NCI-H128 (cell line): ENCODE measurements around the gene DCN.

Source experiments
- DNase-seq: peaks from one replicate; lab custom pipeline; 2025; ENCODE audit not compliant: unreplicated experiment; lab: John Stamatoyannopoulos, UW

Gene DCN

DNA sequence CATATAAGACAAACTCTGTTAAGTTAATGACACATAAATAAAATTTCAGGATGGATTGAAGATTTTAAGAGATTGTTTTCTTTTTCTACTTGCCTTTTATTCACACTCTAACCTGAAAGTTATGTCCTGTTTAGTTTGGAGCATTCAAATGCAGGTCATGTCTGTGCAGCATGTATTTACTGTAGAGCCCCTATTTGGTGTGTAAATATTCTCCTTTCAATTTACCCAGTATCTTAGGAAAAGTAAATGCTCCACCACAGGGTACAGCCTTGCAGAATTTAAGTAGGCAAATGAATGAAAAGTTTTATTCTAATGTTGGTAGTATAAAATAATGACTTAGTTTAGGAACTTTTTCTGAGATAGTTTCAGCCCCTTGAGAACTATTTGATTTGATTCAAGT is 6.2 kb upstream of the DCN start:
- DNase-seq, result no peak

DNA sequence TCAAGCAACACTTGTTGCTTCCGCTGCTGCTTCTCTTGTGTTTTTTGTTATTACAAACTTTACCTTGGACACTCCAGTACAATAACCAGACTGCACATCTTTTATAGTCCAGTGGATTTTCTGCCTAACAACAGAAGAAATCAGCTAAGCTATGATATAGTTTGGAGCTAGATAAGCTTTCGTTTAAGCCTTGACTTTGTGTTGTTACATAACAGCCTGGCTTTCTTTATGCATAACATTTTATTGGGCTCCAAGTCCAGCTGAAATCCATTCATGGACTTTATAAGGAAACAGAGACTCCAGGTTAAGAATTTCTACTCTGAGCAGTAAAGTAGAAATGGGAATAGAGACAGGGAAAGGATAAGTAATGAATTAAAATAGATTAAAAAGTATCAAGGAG is 3.5 kb upstream of the DCN start:
- DNase-seq, result no peak

DNA sequence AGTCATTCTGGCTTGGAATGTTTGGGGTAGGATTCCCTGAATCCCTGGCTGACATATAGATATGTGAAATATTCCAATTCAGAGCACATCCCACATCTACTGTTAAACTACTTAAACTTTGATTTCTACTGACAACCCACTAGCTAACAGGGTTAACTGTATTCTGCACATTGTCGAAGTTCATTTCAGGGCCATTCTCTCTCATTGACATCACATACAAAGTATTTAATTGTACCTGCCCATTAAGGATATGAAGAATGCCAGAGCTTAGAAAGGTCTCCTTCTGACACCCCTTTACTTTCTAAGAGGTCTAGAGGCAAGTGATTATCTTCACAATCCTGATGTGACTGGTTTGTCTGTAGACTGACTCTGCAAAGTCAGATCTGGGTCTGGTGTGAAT is 2.8 kb upstream of the DCN start:
- no peak for DNase-seq

DNA sequence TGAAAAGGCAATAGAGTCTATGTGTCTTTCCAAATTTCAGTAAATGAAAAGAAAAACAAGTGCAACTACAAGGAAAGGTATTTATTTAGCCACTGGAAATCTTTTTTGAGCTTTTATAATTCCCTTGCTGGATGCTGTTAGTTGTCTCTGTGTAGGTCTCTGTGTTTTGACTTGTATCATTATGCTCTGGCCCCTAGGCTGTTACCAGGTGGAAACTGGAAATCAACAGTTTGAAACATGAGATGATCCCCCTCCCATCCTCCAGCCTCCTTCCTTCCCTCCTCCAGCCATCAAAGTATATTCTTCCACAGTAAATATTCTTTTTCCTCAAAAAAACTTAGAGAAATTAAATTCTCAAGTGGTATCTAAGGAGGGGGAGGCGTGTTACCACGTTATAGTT is 934 bp upstream of the DCN start:
- no peak for DNase-seq

DNA sequence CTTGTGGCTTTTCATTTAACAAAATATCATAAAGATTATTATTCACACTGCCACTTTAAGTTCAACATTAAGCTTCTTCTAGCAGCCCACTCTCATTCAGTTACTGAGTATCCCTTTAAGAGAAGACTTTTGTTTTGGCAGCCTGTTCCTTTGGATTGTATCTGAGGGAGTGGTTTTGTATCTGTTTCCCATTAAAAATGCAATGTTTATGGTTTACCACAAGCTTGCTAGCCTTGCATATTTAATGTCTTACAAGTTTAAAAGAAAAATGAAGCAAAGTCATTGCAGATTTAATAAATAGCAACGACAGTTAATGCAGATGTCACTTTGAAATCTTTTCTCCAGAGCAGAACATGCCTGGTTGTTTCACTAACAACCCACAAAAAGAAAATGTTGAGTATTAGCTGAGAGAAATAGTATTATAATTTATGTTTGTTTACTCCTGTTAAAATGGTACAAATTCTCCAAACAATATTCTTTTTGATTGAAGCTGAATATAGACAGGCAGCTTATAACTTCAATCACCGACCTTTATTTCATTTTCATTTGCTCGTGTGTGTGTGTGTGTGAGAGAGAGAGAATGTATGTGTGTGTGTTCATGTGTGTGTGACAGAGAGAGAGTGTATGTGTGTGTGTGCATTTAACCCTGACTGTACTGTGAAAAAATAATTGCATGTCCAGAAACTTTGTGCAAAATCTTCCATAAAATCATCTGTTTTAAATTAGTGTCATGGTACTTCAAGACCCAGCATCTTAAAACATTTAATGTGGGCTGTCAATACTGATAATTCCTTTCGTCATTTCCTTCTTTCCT is 1.8 kb downstream of the DCN start:
- DNase-seq, result no peak

DNA sequence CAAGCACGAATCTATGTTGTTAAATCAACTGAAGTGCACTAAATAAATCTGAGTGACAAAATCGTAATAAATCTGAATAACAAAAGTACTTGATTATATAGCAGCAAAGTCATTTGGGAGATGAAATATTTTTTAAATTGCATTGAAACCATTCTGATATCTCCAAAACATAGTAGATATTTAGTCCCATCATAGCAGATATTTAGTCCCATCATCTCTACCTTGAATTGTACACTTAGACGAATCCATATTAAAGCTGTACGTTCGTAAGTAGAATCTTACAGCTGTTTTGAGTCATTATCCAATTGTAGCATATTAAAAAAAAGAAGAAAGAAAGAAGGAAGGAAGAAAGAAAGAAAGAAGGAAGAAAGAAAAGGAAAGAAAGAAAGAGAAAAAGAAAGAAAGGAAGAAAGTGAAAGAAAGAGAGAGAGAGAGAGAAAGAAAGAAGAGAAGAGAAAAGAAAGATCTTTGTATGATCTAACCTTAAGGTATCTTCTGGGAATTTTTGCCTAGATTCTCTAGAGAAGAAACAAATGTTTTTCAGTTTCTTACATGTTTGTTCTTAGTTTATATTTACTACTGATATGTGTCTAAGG is 2.6 kb downstream of the DCN start:
- DNase-seq, result no peak

DNA sequence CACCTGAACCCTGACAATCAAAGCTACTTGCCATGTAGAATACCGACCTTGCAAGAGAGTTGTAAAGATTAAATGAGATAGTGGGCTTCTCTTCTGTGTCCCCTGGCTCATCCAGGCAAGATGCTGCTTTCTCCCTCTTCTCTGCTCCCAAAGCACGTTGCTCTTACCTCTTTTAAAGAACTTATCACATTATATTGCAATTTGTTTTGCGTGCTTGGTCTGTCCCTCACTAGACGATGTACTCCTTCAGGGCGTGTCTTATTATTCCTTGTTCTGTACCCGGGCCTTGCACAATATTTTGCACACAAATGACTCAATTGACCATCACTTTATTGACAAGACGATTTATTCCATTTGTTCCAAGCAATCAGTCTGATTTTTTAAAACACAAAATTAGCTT is 3.3 kb downstream of the DCN start:
- DNase-seq, result no peak

DNA sequence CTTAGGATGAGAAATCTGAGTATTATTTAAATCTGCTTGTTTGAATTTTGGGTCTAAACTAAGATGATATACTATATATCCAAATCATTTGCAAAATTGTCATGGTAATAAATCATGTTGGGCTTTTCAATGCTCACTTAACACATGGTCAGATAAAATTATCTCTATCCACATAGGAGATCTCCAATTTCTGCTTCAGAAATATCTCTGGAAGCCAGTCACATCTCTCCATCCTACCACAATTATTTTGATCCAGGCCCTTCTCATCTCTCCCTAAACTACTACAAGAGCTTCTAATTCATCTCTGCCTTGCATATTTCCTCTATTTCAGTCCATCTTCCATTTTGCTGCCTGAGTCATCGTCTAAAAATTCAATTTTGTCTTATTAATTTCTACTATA is 3.8 kb downstream of the DCN start:
- no peak for DNase-seq

DNA sequence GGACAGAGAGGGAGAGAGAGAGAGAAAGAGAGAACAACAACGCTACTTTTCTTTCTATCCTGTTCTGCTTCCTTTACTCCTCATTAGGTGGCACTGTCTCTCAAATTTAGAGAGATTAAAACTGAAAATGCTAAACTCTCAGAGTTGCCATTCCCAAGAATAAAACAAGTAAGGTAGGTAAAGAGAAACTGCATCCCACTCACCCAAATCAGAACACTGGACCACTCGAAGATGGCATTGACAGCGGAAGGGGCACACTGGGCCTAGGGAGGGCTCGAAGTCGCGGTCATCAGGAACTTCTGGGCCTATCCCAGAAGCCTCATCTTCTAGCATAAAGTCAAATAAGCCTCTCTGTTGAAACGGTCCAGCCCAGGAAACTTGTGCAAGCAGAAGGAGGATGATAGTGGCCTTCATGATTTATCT is 4.5 kb downstream of the DCN start:
- no peak for DNase-seq

DNA sequence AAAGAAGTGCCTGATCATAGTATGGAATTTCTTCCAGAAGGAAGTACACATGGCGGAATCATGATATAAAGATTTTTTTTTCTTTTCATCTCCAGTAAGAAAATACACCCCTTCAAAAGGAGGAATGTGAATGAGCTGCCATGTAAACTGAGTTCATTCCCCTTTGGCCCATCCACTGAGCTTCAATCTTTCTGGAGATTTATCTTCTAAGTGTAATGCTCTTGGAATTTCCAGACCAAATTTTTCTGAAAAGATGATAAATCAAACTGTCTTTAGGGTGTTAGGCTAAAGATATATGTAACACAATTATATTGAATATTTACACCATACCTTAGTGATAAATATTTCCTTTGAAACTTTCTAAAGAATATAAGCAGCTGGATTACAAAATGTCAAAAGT is 5.2 kb downstream of the DCN start:
- no peak for DNase-seq

DNA sequence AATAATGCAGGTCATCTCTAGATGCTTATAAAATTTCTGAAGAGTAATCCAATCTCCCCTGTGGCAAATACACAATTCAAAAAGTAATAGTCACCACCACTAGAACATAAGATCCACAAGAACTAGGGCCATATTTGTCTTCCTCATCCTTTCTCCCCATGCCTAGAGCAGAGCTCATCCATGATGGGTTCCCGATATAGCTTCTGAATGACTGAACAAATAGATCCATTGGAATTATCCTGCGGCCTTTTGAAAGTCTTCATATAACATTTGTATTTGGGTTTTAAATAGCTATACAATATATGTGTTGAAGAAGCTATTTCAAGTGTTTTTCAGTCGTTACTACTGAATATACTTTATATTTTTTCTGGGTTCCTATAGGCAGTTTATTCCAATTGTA is 5.7 kb downstream of the DCN start:
- DNase-seq, result no peak

DNA sequence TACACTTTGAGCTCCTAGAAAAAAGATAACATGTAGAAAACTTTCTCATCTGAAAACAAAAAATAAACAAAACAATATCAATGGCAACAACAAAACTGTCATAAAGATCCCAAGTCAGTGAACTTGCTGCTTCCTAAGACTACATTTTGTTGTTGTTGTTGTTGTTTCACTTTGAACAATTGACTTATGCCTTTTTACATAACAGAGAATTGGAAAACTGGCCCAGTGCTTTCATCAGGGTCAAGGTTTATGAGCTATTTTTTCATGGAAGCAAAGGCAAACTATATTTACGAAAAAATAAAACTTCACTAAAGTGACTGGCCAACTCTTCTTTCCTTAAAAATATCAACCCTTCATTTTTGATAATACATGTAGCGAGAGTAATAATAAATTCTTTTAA is 6.3 kb downstream of the DCN start:
- no peak for DNase-seq

DNA sequence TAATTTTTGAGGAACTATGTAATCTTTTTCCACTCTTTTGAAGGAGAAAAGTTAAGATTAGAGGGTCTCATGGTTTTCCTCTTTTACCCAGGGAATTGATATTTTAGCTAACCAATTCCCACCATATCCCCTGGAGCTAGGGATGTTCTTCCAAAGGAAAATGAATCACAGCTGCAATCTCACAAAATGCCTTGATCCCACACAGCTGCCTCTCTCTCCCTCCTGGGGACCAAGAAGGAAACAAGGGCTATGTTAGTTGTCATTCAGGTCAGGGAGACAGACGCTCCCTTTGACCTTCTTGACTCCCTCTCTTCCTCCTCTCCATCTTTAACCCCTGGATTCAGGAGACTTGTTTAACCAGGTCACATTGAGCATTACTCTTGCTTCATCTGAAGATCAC is 9.5 kb downstream of the DCN start:
- no peak for DNase-seq

DNA sequence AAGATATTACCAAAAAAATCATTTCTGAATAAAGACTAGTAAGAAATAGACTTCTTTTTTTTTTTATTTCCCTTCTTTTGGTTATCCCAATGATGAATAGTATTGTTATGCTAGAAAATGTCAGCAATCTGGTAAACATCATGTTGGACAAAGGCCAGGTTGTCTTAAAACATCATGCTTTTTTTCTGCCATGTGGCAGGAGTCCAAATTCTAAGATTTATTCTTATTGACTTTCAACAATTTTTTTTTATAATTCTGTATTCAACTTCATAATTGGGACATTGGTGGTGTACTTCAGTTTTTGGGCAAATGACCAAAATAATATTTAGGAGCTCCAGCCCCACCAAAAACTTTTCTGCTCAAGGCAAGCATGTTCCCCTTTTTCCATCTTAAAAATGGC is 10.5 kb downstream of the DCN start:
- DNase-seq, result no peak

DNA sequence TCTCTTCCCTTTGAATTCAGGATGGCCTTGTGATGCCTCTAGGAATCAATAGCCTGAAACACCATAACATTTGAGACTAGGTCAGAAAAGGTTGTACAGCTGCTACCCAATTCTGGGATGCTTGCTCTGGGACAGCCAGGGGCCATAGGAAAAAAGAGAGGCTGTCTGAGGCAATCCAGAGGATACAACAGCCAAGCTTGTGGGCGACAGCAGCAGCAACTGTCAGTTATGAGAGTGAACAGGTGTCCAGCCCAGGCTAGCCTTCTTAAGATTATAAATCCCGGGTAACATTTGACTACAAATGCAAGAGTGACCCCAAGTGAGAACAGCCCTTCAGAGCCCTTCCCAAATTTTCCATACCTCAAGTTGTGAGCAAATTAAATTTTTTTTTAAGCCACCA is 11.1 kb downstream of the DCN start:
- DNase-seq, result no peak

DNA sequence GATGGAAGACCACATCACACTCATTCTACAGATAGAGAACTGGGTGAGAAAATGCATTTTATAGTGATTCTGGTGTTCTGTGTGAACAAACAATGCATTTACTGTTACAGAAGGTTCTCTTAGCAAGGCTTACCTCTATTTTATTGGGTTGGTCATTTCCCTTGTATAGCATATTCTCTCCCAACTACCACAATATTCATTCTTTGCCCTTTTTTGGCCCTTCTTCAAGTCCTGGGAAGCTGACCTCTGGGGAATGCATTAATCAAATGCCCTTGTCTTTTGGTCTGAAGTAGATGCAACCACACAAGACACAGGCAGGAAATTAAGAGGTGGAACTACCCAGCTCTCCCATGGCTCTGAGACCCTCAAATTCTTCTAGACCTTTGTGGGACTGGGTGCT is 19.5 kb downstream of the DCN start:
- no peak for DNase-seq

DNA sequence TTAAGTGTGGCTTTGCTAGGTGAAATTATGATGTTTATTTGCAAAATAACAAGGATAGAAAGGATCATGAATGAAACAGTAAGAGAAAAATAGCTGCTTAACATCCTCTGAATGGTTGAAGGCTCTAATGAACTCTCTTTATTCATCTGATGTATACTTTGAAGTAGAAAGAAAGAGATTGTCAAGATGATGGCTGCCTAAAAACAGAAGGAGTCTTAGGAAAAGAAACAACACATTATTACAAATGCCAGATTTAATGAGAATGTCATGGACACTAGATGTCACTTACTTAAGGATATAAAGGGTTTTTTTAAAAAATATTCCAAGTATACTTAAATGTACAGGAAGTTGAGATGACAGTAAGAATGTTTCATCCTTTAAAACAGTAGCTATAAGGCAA is 21.6 kb downstream of the DCN start:
- DNase-seq, result no peak

DNA sequence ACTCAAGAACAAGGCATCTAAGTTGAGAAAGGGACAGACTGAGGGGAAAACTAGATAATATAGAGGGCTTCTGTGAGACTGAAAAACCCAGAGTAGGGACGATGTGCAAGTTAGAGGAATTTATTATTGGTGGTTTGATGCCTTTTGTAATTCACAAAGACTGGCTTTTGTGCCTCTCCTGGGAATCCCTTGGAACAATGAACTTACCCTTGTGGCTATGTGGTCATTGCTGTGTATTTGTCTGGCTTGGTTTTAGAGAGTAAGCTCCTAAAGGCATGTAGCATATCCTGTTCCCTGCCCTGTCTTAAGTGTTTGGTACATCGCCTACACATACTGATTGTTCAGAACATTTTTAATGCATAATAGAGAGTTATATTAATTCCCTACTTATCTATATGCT is 26.6 kb downstream of the DCN start:
- DNase-seq, result no peak

DNA sequence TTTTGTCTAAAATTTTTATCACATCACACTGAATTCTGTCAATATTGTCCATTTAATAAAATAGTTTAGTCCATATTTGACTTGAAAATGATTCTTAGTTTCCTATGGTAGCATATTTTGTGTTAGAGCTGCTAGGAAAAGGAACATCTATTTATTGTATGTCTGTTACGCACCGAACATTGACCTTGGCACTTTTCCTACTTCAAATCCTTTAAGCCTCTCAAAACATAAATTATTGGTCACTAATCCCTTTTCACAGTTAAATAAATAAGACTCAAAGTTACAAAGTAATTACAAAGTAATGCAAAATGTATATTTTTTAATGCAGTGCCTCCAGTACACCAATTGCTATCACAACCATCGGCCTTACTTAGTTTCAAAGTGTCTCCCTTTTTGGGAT is 28.5 kb downstream of the DCN start:
- DNase-seq, result no peak

DNA sequence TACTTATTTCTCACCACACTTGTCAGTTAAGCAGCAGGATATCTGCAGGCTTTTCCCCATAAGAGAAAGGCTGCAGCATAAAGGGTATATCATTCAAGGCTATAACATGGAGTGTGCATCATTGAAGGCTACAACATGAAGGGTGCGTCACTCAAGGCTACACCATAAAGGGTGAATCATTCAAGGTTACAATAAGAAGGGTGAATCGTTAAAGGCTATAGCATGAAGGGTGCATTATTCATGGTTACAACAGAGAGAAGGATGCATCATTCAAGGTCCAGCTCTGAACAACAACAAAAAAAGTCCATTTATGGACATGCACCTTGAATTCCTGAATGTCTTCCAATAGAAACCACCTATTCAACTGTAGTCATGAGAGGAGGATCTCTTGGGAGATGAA is 38.6 kb downstream of the DCN start:
- DNase-seq, result no peak

DNA sequence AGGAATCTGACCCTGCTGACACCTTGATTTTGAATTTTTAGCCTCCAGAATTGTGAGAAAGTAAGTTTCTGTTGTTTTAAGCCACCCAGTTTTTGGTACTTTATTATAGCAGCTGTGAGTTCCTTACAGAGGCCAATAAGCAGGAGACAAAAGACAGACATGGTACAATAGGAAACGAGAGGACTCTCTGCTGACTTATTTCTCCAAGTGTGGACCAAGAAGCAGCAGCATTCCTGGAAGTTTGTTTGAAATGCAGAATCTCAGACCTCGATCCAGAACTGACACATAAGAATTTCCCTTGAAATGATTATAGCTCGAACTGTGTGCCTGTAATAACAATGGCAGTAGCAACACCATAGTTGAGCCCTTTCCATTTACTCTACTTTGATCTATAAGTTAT is 39.4 kb downstream of the DCN start:
- DNase-seq, result no peak

DNA sequence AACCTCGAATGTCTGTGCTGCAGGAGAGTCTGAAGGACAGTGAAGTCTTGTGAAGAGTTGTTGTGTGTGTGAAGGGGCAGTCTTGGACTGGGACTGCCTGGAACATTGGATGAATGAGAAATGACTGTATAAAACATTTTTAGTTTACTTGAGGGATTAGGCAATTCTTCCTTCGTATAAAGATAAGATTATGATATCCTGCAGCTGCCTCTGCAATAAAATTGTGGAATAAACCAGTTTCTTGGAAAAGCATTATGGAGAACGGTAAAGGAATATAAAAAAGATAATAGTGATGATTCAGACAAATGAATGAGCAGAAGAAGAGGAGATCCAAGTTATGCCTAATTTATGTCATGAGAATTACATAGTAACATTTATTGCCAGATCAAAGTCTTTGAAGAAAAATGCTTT is 40.4 kb downstream of the DCN start:
- DNase-seq, result no peak
